HG03565 (cell line): ENCODE results near the gene HLA-DMA.

Experiments used
- ATAC-seq: cut with Tn5 transposase; IDR thresholded peaks from one replicate; pipeline ENCODE4 v1.9.1; 2021; ENCODE audit warnings: mild to moderate bottlenecking, moderate library complexity; ENCODE audit not compliant: unreplicated experiment

HLA-DMA gene

GRCh38 chr6:32974541-32975308 lies 21.8 kb upstream of the HLA-DMA start:
- ATAC-seq, result no peak

- ATAC-seq, result no peak
These were observed 21.1 kb upstream of the HLA-DMA start for GRCh38 chr6:32974016-32974333.

GRCh38 chr6:32973144-32974015 lies 20.5 kb upstream of the HLA-DMA start:
- no peak for ATAC-seq

GRCh38 chr6:32972353-32973143 lies 19.7 kb upstream of the HLA-DMA start:
- ATAC-seq, result no peak

GRCh38 chr6:32971581-32972352 lies 18.9 kb upstream of the HLA-DMA start:
- peak; percentile 34 for ATAC-seq

GRCh38 chr6:32971242-32971580 lies 18.3 kb upstream of the HLA-DMA start:
- no peak for ATAC-seq

- ATAC-seq, result no peak
These were observed 17.7 kb upstream of the HLA-DMA start for GRCh38 chr6:32970413-32971241.

GRCh38 chr6:32969685-32970412 lies 17.0 kb upstream of the HLA-DMA start:
- ATAC-seq, result no peak

- ATAC-seq, result no peak
These were observed 16.2 kb upstream of the HLA-DMA start for GRCh38 chr6:32968867-32969684.

GRCh38 chr6:32968093-32968866 lies 15.4 kb upstream of the HLA-DMA start, which contains the start of gene BRD2:
Gene BRD2 (plus strand): TSS chr6:32968594. CDS start chr6:32972899, 4,305 bp downstream.
- ATAC-seq, result peak; percentile 27

- no peak for ATAC-seq
These were observed 14.5 kb upstream of the HLA-DMA start for GRCh38 chr6:32967151-32968091.

GRCh38 chr6:32964776-32965175 lies 11.9 kb upstream of the HLA-DMA start:
- ATAC-seq, result no peak

GRCh38 chr6:32963866-32964265 lies 11.0 kb upstream of the HLA-DMA start:
- no peak for ATAC-seq

GRCh38 chr6:32962213-32962826 lies 9.4 kb upstream of the HLA-DMA start:
- no peak for ATAC-seq

GRCh38 chr6:32960563-32960962 lies 7.7 kb upstream of the HLA-DMA start:
- no peak for ATAC-seq

- ATAC-seq, result no peak
These were observed 3.3 kb upstream of the HLA-DMA start for GRCh38 chr6:32956176-32956575.
